ENCODE results near the gene KANSL3.

Gene KANSL3

DNA sequence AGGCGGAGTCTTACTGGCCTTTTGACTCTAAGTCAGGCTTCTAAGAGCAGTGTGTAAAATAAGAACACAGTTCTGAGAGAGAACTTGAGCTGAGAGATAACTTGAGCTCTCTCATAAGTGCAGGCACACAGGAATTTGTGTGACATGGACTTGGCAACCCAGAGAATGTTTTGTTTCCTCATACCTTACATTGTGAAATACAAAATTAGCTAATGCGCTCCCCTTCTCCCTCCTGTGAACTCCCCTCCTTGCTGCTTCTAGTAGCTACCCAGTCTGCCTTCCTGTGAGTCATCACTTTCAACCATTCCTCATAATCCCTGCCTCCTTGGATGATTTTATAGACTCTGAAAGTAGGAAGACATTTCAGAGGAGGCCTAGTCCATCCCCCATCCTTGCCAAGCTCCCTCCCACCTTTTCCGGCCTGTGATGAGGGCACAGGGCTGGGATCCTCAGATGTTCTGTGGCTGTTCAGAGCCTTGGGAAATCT is 27.0 kb upstream of the KANSL3 start:
- no peak for TF ChIP-seq CTCF (conservative IDR thresholded peaks at IDR 0.05; ENCODE audit: control insufficient read depth, insufficient read depth, low read depth, low read length)
- no peak overlapping the region for H3K4me3 ChIP-seq (ENCODE audit: control insufficient read depth, low read depth, low read length)
- peak; percentile 98 for DNase-seq (ENCODE audit: low read depth)

- no peak for TF ChIP-seq CTCF (conservative IDR thresholded peaks at IDR 0.05; ENCODE audit: control insufficient read depth, insufficient read depth, low read depth, low read length)
- peak; percentile 20 for DNase-seq (ENCODE audit: low read depth)
- no peak overlapping the region for H3K4me3 ChIP-seq (ENCODE audit: control insufficient read depth, low read depth, low read length)
These were observed 26.3 kb upstream of the KANSL3 start for GRCh38 chr2:96664366-96664925.

- no peak for TF ChIP-seq CTCF (conservative IDR thresholded peaks at IDR 0.05; ENCODE audit: control insufficient read depth, insufficient read depth, low read depth, low read length)
- H3K4me3 ChIP-seq (ENCODE audit: control insufficient read depth, low read depth, low read length) = no peak overlapping the region
- DNase-seq (ENCODE audit: low read depth) = no peak
These were observed 25.7 kb upstream of the KANSL3 start for GRCh38 chr2:96663829-96664228.

DNA sequence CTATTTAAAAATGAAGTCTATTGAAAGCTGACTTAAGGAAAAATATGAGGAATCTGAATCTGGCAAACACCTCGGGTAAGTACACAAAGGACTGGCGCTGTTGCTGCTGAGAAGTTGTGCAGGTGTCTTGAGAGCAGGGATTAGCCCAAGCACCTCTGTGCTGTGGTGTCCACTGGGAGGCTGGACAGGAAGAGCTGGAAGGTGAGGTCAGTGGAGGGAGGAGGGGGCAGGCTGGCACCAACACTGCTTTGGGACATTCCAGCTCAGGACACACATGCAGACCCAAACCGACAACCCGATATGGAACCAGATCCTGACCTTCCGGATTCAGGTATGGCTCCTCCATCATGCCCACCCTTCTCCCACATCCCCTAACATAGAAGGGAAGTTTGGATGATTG is 25.1 kb upstream of the KANSL3 start:
- no peak for TF ChIP-seq CTCF (conservative IDR thresholded peaks at IDR 0.05; ENCODE audit: control insufficient read depth, insufficient read depth, low read depth, low read length)
- no peak for DNase-seq (ENCODE audit: low read depth)

GRCh38 chr2:96662360-96662759 is 24.2 kb upstream of the KANSL3 start:
- TF ChIP-seq CTCF (conservative IDR thresholded peaks at IDR 0.05; ENCODE audit: control insufficient read depth, insufficient read depth, low read depth, low read length) = no peak
- DNase-seq (ENCODE audit: low read depth) = no peak
- no peak overlapping the region for H3K4me3 ChIP-seq (ENCODE audit: control insufficient read depth, low read depth, low read length)

More for the DNA sequence above, 25.1 kb upstream of the KANSL3 start:
- no peak overlapping the region for H3K4me3 ChIP-seq (ENCODE audit: control insufficient read depth, low read depth, low read length)

- H3K4me3 ChIP-seq (ENCODE audit: control insufficient read depth, low read depth, low read length) = no peak overlapping the region
- TF ChIP-seq CTCF (conservative IDR thresholded peaks at IDR 0.05; ENCODE audit: control insufficient read depth, insufficient read depth, low read depth, low read length) = no peak
These were observed 23.2 kb upstream of the KANSL3 start for GRCh38 chr2:96661324-96661723.

DNA sequence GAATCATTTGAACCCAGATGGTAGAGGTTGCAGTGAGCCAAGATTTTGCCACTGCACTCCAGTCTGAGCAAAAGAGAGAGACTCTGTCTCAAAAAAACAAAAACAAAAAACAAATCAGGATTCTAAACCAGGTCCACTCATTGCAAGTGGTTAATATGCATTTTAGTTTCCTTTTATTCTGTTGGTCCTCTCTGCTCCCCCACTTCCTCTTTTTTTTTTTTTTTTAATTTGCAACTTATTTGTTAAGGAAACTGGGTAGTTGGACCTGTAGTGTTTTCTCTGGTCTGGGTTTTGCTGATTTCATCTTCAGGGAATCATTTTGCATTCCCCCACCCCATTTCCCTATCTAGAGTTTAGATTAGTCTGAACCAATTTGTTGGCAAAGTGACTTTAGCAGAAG is 18.4 kb upstream of the KANSL3 start:
- H3K4me3 ChIP-seq (ENCODE audit: control insufficient read depth, low read depth, low read length) = no peak overlapping the region
- no peak for DNase-seq (ENCODE audit: low read depth)
- no peak for TF ChIP-seq CTCF (conservative IDR thresholded peaks at IDR 0.05; ENCODE audit: control insufficient read depth, insufficient read depth, low read depth, low read length)

More at GRCh38 chr2:96661324-96661723, 23.2 kb upstream of the KANSL3 start:
- DNase-seq (ENCODE audit: low read depth) = no peak
